ENCODE results near the gene IL31RA.

DNA sequence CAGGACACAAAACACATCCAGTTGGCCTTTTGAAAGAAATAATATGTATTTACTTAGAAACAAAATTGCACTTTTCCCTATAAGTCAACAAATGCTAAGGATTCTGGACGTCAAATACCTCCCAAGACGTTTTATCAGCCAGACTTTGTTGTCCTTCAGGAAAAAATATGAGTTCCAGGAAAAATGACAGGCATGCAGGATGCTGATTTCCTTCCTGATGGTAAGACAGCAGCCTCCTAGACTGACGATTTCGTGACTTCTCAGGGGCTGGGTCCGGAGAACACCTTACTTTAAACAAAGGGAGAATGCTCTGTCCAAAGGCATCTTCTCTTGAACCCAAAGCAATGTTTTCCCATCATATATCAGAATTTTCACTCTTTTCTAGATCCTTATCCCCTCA, 74.6 kb downstream of the IL31RA start:
- TF ChIP-seq CTCF (IDR thresholded peaks at IDR 0.05; ENCODE audit: borderline replicate concordance, extremely low read depth, low read length, poor library complexity, severe bottlenecking): no peak
- no peak for TF ChIP-seq EZH2 (IDR thresholded peaks at IDR 0.05; ENCODE audit: borderline replicate concordance, low read depth, low read length, severe bottlenecking)

Data from DND-41 (cell line).